ENCODE measurements around the gene HEPHL1. TPM values are rescaled to one million over a fixed set of nuclear protein-coding genes. Genes with fewer than 3 reads are reported as not detected.

The HEPHL1 gene
- total RNA-seq, 1 experiment from 2014 or later: not detected

GRCh38 chr11:94090401-94090800 is 69.2 kb downstream of the HEPHL1 start:
- Histone ChIP-seq H3K79me2 (ENCODE audit: insufficient read depth, low read length) (no peaks in the 10 kb centered on the region), H3K27me3 (ENCODE audit: insufficient read depth, low read length) (peaks cover 8% of the 10 kb centered on the region; the same call in 1 of the 2 replicates), H3K4me3 (replicated peaks in 1 of 2; ENCODE audit: low read depth in 1 of 2, low read length in 2 of 2) (no peak overlapping the region), H3K9me3 (ENCODE audit: control insufficient read depth in 1 of 2, insufficient read depth in 1 of 2, low read depth in 1 of 2, low read length in 2 of 2) (no peaks in the 10 kb centered on the region), H2AFZ (ENCODE audit: low read depth, low read length, poor library complexity, severe bottlenecking) (no peak overlapping the region), H3K27ac (ENCODE audit: low read depth, low read length) (no peak overlapping the region), H3K9me2 (ENCODE audit: insufficient read depth) (no peaks in the 10 kb centered on the region), H3K4me1 (ENCODE audit: control insufficient read depth in 1 of 2, insufficient read depth in 2 of 2, low read length in 2 of 2) (no peaks in the 10 kb centered on the region), H3K9ac (ENCODE audit: low read length) (no peak overlapping the region), H3K4me2 (ENCODE audit: low read length) (no peak overlapping the region), H4K20me1 (ENCODE audit: insufficient read depth) (no peaks in the 10 kb centered on the region), H3K36me3 (ENCODE audit: control insufficient read depth in 1 of 2, insufficient read depth in 2 of 2, low read length in 2 of 2) (no peaks in the 10 kb centered on the region)
- RAD21 ChIA-PET (ENCODE audit: low non-redundant PET in 1 of 2, low total read pairs in 2 of 2, uncharacterized antibody in 2 of 2, unreplicated experiment in 2 of 2): no interaction called here
- no peak for ATAC-seq
- intact Hi-C loops (cut with micrococcal nuclease): no loop called here
- POLR2A ChIA-PET: no interaction called here
- CTCF ChIA-PET: no interaction called here
- BruUV-seq (replicated peaks): no TSS peak
- TF ChIP-seq JUND (IDR thresholded peaks at IDR 0.05) (no peak), TCF7L2 (IDR thresholded peaks at IDR 0.05; ENCODE audit: borderline replicate concordance, extremely low read depth, insufficient read depth, insufficient read length) (no peak), EZH2 (IDR thresholded peaks at IDR 0.05) (no peak), SRF (IDR thresholded peaks at IDR 0.05; ENCODE audit: low read depth) (no peak), RAD21 (IDR thresholded peaks at IDR 0.05; ENCODE audit: low read depth) (no peak), CEBPB (IDR thresholded peaks at IDR 0.05; ENCODE audit: low read depth) (no peak), ZFX (IDR thresholded peaks at IDR 0.05) (no peak), FOSL1 (IDR thresholded peaks at IDR 0.05; ENCODE audit: low read depth) (no peak), MAX (IDR thresholded peaks at IDR 0.05) (no peak), ZNF274 (IDR thresholded peaks at IDR 0.05; ENCODE audit: low read depth, low read length) (no peak), ZBTB33 (IDR thresholded peaks at IDR 0.05; ENCODE audit: extremely low read depth, insufficient replicate concordance, low read length) (no peak)
- TF ChIP-seq, protein P1, sequence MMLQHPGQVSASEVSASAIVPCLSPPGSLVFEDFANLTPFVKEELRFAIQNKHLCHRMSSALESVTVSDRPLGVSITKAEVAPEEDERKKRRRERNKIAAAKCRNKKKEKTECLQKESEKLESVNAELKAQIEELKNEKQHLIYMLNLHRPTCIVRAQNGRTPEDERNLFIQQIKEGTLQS (IDR thresholded peaks at IDR 0.05): no peak
- DNase-seq (ENCODE audit: low read depth, low spot score): no peak

Data from HCT116 (cell line).